H1 (cell line): ENCODE data around the gene PIGU. TPM values are rescaled to one million over a fixed set of nuclear protein-coding genes. Genes with fewer than 3 reads are reported as not detected.

Experiments
- CTCF ChIA-PET: fragments of 300-600 bp; sonication (Branson Sonifier 250); formaldehyde crosslinking; loops from one replicate; lab custom pipeline; 2021; ENCODE audit not compliant: partially characterized antibody; lab: Charles Lee
- POLR2A ChIA-PET: fragments of 300-600 bp; sonication (Branson Sonifier 250); formaldehyde crosslinking; loops from one replicate; lab custom pipeline; 2021; ENCODE audit warnings: inconsistent platforms; ENCODE audit not compliant: partially characterized antibody; lab: Charles Lee
- DNase-seq, 2 experiments: peaks; one replicate each; pipeline versions ENCODE4 v3.0.0 to v3.0.0-alpha.2; 2010 to 2022; ENCODE audit warnings: low spot score in 2 of 2, low read depth in 1 of 2, mixed read lengths in 1 of 2
- FAIRE-seq: peaks from 2 replicates; lab custom pipeline; 2011; peaks lifted over from hg19 to GRCh38; lab: Jason Lieb, UNC
- H2AFZ ChIP-seq: 2 replicates; pipeline ENCODE4 v1.8.1; 2012; ENCODE audit warnings: low read length, inconsistent platforms
- H2AK5ac ChIP-seq: 2 replicates; pipeline ENCODE4 v1.6.1; 2013; ENCODE audit warnings: low read depth, low read length
- H2BK120ac ChIP-seq: replicated peaks from 2 replicates; pipeline ENCODE3; 2013; ENCODE audit warnings: low read depth, low read length, inconsistent platforms
- H2BK12ac ChIP-seq: 2 replicates; pipeline ENCODE4 v1.6.1; 2013; ENCODE audit warnings: low read depth, low read length
- H2BK15ac ChIP-seq: 2 replicates; pipeline ENCODE4 v1.6.1; 2013; ENCODE audit warnings: low read length
- H2BK20ac ChIP-seq: 2 replicates; pipeline ENCODE4 v1.6.1; 2013; ENCODE audit warnings: low read length
- H2BK5ac ChIP-seq: 2 replicates; pipeline ENCODE4 v1.6.1; 2013; ENCODE audit warnings: low read depth, low read length
- H3K14ac ChIP-seq: 2 replicates; pipeline ENCODE4 v1.6.1; 2013; ENCODE audit warnings: inconsistent platforms; ENCODE audit not compliant: insufficient read length
- H3K18ac ChIP-seq: 2 replicates; pipeline ENCODE4 v1.6.1; 2013; ENCODE audit warnings: low read length; ENCODE audit errors: extremely low read depth
- H3K23ac ChIP-seq: 2 replicates; pipeline ENCODE4 v1.6.1; 2013; ENCODE audit warnings: inconsistent platforms; ENCODE audit not compliant: insufficient read length
- H3K23me2 ChIP-seq: 2 replicates; pipeline ENCODE4 v1.6.1; 2013; ENCODE audit warnings: low read depth, low read length
- H3K27ac ChIP-seq: 2 replicates; pipeline ENCODE4 v1.6.1; 2011; ENCODE audit warnings: low read depth, low read length, inconsistent platforms
- H3K27me3 ChIP-seq, 4 experiments: replicated peaks in 1 of 4; 1 replicate in 1 of 4; 2 replicates in 3 of 4; pipeline versions ENCODE4 v1.6.1 to v1.8.1; 2011 to 2013; ENCODE audit warnings: low read length in 3 of 4, mild to moderate bottlenecking in 3 of 4, inconsistent platforms in 2 of 4, mixed read lengths in 2 of 4, moderate library complexity in 1 of 4; ENCODE audit not compliant: control insufficient read depth in 3 of 4, insufficient read depth in 3 of 4; ENCODE audit errors: extremely low read depth in 1 of 4
- H3K36me3 ChIP-seq, 4 experiments: 2 replicates each; pipeline versions ENCODE4 v1.6.1 to v1.8.1; 2011 to 2013; ENCODE audit warnings: mild to moderate bottlenecking in 4 of 4, low read length in 3 of 4, moderate library complexity in 2 of 4, control low read depth in 1 of 4, inconsistent platforms in 1 of 4; ENCODE audit not compliant: insufficient read depth in 4 of 4, control insufficient read depth in 2 of 4
- H3K4ac ChIP-seq: replicated peaks from 2 replicates; pipeline ENCODE3; 2013; ENCODE audit warnings: low read length, low read depth, mixed read lengths, inconsistent platforms; ENCODE audit not compliant: insufficient read length
- H3K4me1 ChIP-seq, 4 experiments: replicated peaks in 1 of 4; 1 replicate in 1 of 4; 2 replicates in 3 of 4; pipeline versions ENCODE4 v1.6.1 to v1.8.1; 2011 to 2013; ENCODE audit warnings: low read length in 3 of 4, inconsistent platforms in 2 of 4, mixed read lengths in 1 of 4; ENCODE audit not compliant: insufficient read depth in 4 of 4, control insufficient read depth in 3 of 4
- H3K4me2 ChIP-seq, 2 experiments: 2 replicates each; pipeline versions ENCODE4 v1.6.1 to v1.8.1; 2011 to 2013; ENCODE audit warnings: low read depth in 2 of 2, low read length in 2 of 2, control low read depth in 1 of 2, inconsistent platforms in 1 of 2, mild to moderate bottlenecking in 1 of 2; ENCODE audit not compliant: insufficient read depth in 1 of 2
- H3K4me3 ChIP-seq, 4 experiments: fragments of 200-600, 300-600 bp in 1 of 4; sonication (generic), shearing (Covaris generic), sonication (Bioruptor Twin) in 1 of 4; 2 replicates each; pipeline versions ENCODE4 v1.5.1 to v1.8.1; 2011 to 2016; ENCODE audit warnings: low read length in 4 of 4, low read depth in 3 of 4, control low read depth in 2 of 4, inconsistent platforms in 2 of 4, mild to moderate bottlenecking in 2 of 4, mixed read lengths in 1 of 4, moderate library complexity in 1 of 4; ENCODE audit not compliant: insufficient read depth in 2 of 4; ENCODE audit errors: extremely low read depth in 1 of 4
- H3K56ac ChIP-seq: replicated peaks from 2 replicates; pipeline ENCODE3; 2013; ENCODE audit warnings: low read depth, mild to moderate bottlenecking, mixed read lengths, low read length, inconsistent platforms; ENCODE audit not compliant: insufficient read length
- H3K79me1 ChIP-seq: 2 replicates; pipeline ENCODE4 v1.6.1; 2013; ENCODE audit warnings: low read depth, low read length, control low read depth
- H3K79me2 ChIP-seq, 2 experiments: 2 replicates each; pipeline versions ENCODE4 v1.6.1 to v1.8.1; 2012 to 2013; ENCODE audit warnings: low read length in 2 of 2, mild to moderate bottlenecking in 2 of 2, inconsistent platforms in 1 of 2; ENCODE audit not compliant: insufficient read depth in 2 of 2, control insufficient read depth in 1 of 2
- H3K9ac ChIP-seq, 4 experiments: replicated peaks in 1 of 4; 1 replicate in 1 of 4; 2 replicates in 3 of 4; pipeline versions ENCODE4 v1.6.1 to v1.8.1; 2011 to 2013; ENCODE audit warnings: low read depth in 3 of 4, low read length in 3 of 4, control low read depth in 2 of 4, mild to moderate bottlenecking in 2 of 4, moderate library complexity in 2 of 4, inconsistent platforms in 1 of 4; ENCODE audit errors: extremely low read depth in 1 of 4
- H3K9me3 ChIP-seq, 2 experiments: 2 replicates each; pipeline versions ENCODE4 v1.6.1 to v1.8.1; 2012 to 2013; ENCODE audit warnings: mild to moderate bottlenecking in 2 of 2, moderate library complexity in 2 of 2, control low read depth in 1 of 2, inconsistent platforms in 1 of 2, low read depth in 1 of 2, low read length in 1 of 2, mixed read lengths in 1 of 2; ENCODE audit not compliant: insufficient read depth in 2 of 2
- H4K20me1 ChIP-seq, 2 experiments: replicated peaks in 1 of 2; 2 replicates each; pipeline versions ENCODE3 to v1.8.1; 2011 to 2013; ENCODE audit warnings: inconsistent platforms in 2 of 2, low read length in 2 of 2, mild to moderate bottlenecking in 1 of 2; ENCODE audit not compliant: insufficient read depth in 2 of 2, control insufficient read depth in 1 of 2
- H4K5ac ChIP-seq: 2 replicates; pipeline ENCODE4 v1.6.1; 2013; ENCODE audit warnings: low read length, low read depth, mixed read lengths, inconsistent platforms; ENCODE audit not compliant: insufficient read length
- H4K8ac ChIP-seq: 2 replicates; pipeline ENCODE4 v1.8.0; 2013; ENCODE audit warnings: mild to moderate bottlenecking, moderate library complexity, low read length, inconsistent platforms; ENCODE audit not compliant: insufficient read depth; ENCODE audit errors: extremely low read depth
- H4K91ac ChIP-seq: replicated peaks from 2 replicates; pipeline ENCODE3; 2013; ENCODE audit warnings: low read length, mixed read lengths, inconsistent platforms; ENCODE audit not compliant: insufficient read length
- CBX5 ChIP-seq: fragments of 300-800, 300-1000 bp; sonication (generic); IDR thresholded peaks from 2 replicates; pipeline ENCODE4 v1.7.1; 2016; ENCODE audit warnings: antibody characterized with exemption, low read length, low read depth
- SP4 ChIP-seq: IDR thresholded peaks from 2 replicates; pipeline ENCODE4 v1.6.1; 2012; ENCODE audit warnings: low read length, inconsistent platforms
- USF2 ChIP-seq: IDR thresholded peaks from 2 replicates; pipeline ENCODE4 v1.6.1; 2011; ENCODE audit warnings: low read length, improper control_type of control experiment
- WGBS, 2 experiments: shearing (Covaris generic) in 1 of 2; methylation state at CpG; one replicate each; pipeline versions ENCODE4 v1.1.6 to v1.1.7; 2013 to 2015; ENCODE audit warnings: low lambda C conversion rate in 2 of 2, mixed read lengths in 2 of 2, inconsistent platforms in 1 of 2, low coverage in 1 of 2, missing lambda C conversion rate in 1 of 2; ENCODE audit not compliant: insufficient replicate concordance in 2 of 2, insufficient coverage in 1 of 2, insufficient read length in 1 of 2; ENCODE audit errors: extremely low coverage in 1 of 2, missing lambda C conversion rate in 1 of 2; 5-methylcytosine and 5-hydroxymethylcytosine counted together
- polyA plus RNA-seq, 7 experiments: library from polyadenylated mRNA; depleted of rRNA in 3 of 7; stranded (reverse) in 5 of 7; unstranded in 2 of 7; fragments of >200 nt in 5 of 7; fragments of 200-250 nt in 2 of 7; gene quantifications; 1 replicate in 5 of 7; 2 replicates in 1 of 7; 4 replicates in 1 of 7; pipeline versions ENCODE4 v1.2.1 to v1.2.3, GENCODE V29; 2011 to 2013; ENCODE audit warnings: missing spikeins in 2 of 7, mixed read lengths in 2 of 7
- total RNA-seq: library from RNA; stranded (reverse); fragmentation: NEBNext Ultra II Directional; extraction: Animal tissue kit (Norgen Biotek cat#: 25700); gene quantifications from 2 replicates; pipeline ENCODE4 v1.2.1, GENCODE V29; 2021

Gene PIGU
- total and polyA plus RNA-seq, 2 of the 8 experiments (the other 6 are each of a cell fraction or from before 2014, with no cell fraction given) = 28.3 to 117 TPM

- no peak overlapping the region for H4K8ac ChIP-seq
- H3K56ac ChIP-seq = no peak overlapping the region
- WGBS, 2 experiments = 84% methylated on average over 11 of the region's 12 CpGs; no CpG with 5 or more reads in 1 of the 2 experiments
- no peak overlapping the region for H2BK15ac ChIP-seq
- H2AFZ ChIP-seq = no peak overlapping the region
- no peaks in the 10 kb centered on the region for H3K9me3 ChIP-seq
- peaks cover 0 to 2% (median 0%) of the 10 kb centered on the region in 4 experiments; a peak in 1 of 7 replicates for H3K4me1 ChIP-seq
- no peak overlapping the region for H2BK12ac ChIP-seq
- no peak overlapping the region for H3K9ac ChIP-seq
- no peaks in the 10 kb centered on the region; the same call in 1 of the 2 replicates for H3K79me1 ChIP-seq
- H2BK5ac ChIP-seq = no peak overlapping the region
- no peak overlapping the region for H2BK20ac ChIP-seq
- H3K4me3 ChIP-seq = no peak overlapping the region
- no peak overlapping the region for H3K4ac ChIP-seq
- no peak for FAIRE-seq
- H3K23me2 ChIP-seq = peaks cover 3% of the 10 kb centered on the region; the same call in 1 of the 2 replicates
- no peak overlapping the region for H3K18ac ChIP-seq
- POLR2A ChIA-PET = interaction anchor here (0.9 to 3.2 kb wide), 3 partner anchors 11 to 148 kb away, joined by 3 to 7 read pairs (median 3); partner anchors contain the start of gene TP53INP2
- H3K27me3 ChIP-seq = peaks cover 0 to 2% (median 0%) of the 10 kb centered on the region in 4 experiments; a peak in 1 of 7 replicates
- H3K36me3 ChIP-seq = no peaks in the 10 kb centered on the region
- TF ChIP-seq SP4 (no peak), CBX5 (no peak), USF2 (no peak)
- H2BK120ac ChIP-seq = no peak overlapping the region
- peaks cover 0 to 5% of the 10 kb centered on the region in 2 experiments for H4K20me1 ChIP-seq
- H4K91ac ChIP-seq = no peak overlapping the region
- H3K23ac ChIP-seq = no peak overlapping the region
- H3K79me2 ChIP-seq = no peaks in the 10 kb centered on the region
- no peak overlapping the region for H2AK5ac ChIP-seq
- CTCF ChIA-PET = interaction anchor here (0.8 to 6.2 kb wide), 6 partner anchors 9 to 148 kb away, joined by 3 to 48 read pairs (median 4); no protein-coding TSS in a partner anchor
- H3K14ac ChIP-seq = no peak overlapping the region
- no peak overlapping the region for H4K5ac ChIP-seq
- no peak for DNase-seq
- H3K27ac ChIP-seq = no peak overlapping the region
- H3K4me2 ChIP-seq = no peak overlapping the region
Observed at GRCh38 chr20:34560141-34560523, 116.8 kb downstream of the PIGU start.
